ENCODE measurements around the gene GBF1.

The GBF1 gene

DNA sequence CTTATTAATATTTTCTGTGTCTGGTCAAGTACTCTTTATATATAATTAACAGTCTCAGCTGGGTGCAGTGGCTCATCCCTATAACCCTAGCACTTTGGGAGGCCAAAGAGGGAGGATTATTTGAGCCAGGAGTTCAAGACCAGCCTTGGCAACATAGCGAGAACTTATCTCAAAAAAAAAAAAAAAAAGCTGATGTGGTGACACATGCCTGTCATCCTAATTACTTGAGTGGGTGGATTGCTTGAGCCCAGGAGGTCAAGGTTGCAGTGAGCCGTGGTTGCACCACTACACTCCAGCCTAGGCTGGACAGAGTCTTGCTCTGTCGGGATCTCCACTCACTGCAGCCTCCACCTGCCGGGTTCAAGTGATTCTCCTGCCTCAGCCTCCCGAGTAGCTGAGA, 26.0 kb upstream of the GBF1 start:
- no peak overlapping the region for H3K4me3 ChIP-seq (ENCODE audit: low read length)
- H3K27me3 ChIP-seq (ENCODE audit: low read depth, low read length) = 0 out of 2 replicates have a peak, but pooled peaks cover 4% of the 10 kb centered on the region
- TF ChIP-seq EZH2phosphoT487 (IDR thresholded peaks at IDR 0.05; ENCODE audit: low read depth) = no peak
- H3K4me1 ChIP-seq (ENCODE audit: low read length) = no peaks in the 10 kb centered on the region
- no peak overlapping the region for H2AFZ ChIP-seq (ENCODE audit: low read depth, low read length)
- no peaks in the 10 kb centered on the region for H3K9me3 ChIP-seq (ENCODE audit: insufficient read depth, low read length)
- no peak overlapping the region for H3K27ac ChIP-seq (ENCODE audit: low read length)
- no peaks in the 10 kb centered on the region for H4K20me1 ChIP-seq (ENCODE audit: insufficient read depth, low read length)
- H3K4me2 ChIP-seq (ENCODE audit: low read length) = no peak overlapping the region
- H3K9ac ChIP-seq (ENCODE audit: low read length) = no peak overlapping the region
- no peaks in the 10 kb centered on the region for H3K79me2 ChIP-seq (ENCODE audit: low read length)
- H3K36me3 ChIP-seq (replicated peaks; ENCODE audit: low read depth, low read length) = no peaks in the 10 kb centered on the region

DNA sequence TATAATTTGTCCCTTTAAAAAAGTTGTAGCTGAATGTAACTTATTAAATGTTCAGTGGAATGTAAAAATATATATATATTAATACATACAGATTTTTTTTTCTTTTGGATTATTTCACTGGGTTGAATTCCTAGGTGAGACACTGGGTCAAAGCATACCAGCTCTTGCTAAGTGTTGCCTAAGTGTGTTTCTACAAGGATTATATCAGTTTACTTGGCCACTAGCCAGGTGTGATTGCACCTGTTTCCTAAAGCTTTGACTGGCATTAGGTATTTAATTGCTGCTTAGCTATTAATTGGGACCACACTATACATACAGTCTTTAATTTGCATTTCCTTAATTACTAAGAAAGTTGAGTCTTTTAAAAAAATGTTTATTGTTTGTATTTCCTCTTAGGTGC, 24.7 kb upstream of the GBF1 start:
- Histone ChIP-seq H3K4me1 (ENCODE audit: low read length) (no peaks in the 10 kb centered on the region), H3K9me3 (ENCODE audit: insufficient read depth, low read length) (no peaks in the 10 kb centered on the region), H3K4me3 (ENCODE audit: low read length) (no peak overlapping the region), H3K4me2 (ENCODE audit: low read length) (no peak overlapping the region), H3K27ac (ENCODE audit: low read length) (no peak overlapping the region), H2AFZ (ENCODE audit: low read depth, low read length) (no peak overlapping the region), H3K79me2 (ENCODE audit: low read length) (no peaks in the 10 kb centered on the region), H3K9ac (ENCODE audit: low read length) (no peak overlapping the region), H3K36me3 (replicated peaks; ENCODE audit: low read depth, low read length) (no peaks in the 10 kb centered on the region), H3K27me3 (ENCODE audit: low read depth, low read length) (0 out of 2 replicates have a peak, but pooled peaks cover 4% of the 10 kb centered on the region), H4K20me1 (ENCODE audit: insufficient read depth, low read length) (no peaks in the 10 kb centered on the region)
- TF ChIP-seq, protein P1, sequence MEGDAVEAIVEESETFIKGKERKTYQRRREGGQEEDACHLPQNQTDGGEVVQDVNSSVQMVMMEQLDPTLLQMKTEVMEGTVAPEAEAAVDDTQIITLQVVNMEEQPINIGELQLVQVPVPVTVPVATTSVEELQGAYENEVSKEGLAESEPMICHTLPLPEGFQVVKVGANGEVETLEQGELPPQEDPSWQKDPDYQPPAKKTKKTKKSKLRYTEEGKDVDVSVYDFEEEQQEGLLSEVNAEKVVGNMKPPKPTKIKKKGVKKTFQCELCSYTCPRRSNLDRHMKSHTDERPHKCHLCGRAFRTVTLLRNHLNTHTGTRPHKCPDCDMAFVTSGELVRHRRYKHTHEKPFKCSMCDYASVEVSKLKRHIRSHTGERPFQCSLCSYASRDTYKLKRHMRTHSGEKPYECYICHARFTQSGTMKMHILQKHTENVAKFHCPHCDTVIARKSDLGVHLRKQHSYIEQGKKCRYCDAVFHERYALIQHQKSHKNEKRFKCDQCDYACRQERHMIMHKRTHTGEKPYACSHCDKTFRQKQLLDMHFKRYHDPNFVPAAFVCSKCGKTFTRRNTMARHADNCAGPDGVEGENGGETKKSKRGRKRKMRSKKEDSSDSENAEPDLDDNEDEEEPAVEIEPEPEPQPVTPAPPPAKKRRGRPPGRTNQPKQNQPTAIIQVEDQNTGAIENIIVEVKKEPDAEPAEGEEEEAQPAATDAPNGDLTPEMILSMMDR (IDR thresholded peaks at IDR 0.05; ENCODE audit: low read depth, low read length) = no peak

DNA sequence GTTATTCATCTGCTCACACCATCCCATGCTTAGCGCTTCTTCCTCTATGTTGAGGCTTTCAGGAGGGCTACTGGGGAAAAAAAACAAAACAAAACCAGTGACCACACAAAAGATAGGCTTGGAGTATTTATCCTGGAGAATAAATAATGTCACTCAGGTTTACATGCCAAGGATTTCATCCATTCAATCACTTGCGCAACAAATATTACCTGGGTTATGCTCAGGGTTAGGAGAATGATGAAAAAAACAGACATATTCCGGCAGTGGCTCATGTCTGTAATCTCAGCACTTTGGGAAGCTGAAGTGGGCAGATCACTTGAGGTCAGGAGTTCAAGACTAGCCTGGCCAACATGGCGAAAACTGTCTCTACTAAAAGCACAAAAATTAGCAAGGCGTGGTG, 22.5 kb upstream of the GBF1 start:
- Histone ChIP-seq H3K27me3 (ENCODE audit: low read depth, low read length) (0 out of 2 replicates have a peak, but pooled peaks cover 4% of the 10 kb centered on the region), H3K4me2 (ENCODE audit: low read length) (no peak overlapping the region), H3K9ac (ENCODE audit: low read length) (no peak overlapping the region), H3K9me3 (ENCODE audit: insufficient read depth, low read length) (no peaks in the 10 kb centered on the region), H3K27ac (ENCODE audit: low read length) (no peak overlapping the region), H3K4me3 (ENCODE audit: low read length) (no peak overlapping the region), H3K79me2 (ENCODE audit: low read length) (no peaks in the 10 kb centered on the region), H3K4me1 (ENCODE audit: low read length) (no peaks in the 10 kb centered on the region), H2AFZ (ENCODE audit: low read depth, low read length) (no peak overlapping the region), H4K20me1 (ENCODE audit: insufficient read depth, low read length) (no peaks in the 10 kb centered on the region), H3K36me3 (replicated peaks; ENCODE audit: low read depth, low read length) (no peaks in the 10 kb centered on the region)
- no peak for TF ChIP-seq EZH2phosphoT487 (IDR thresholded peaks at IDR 0.05; ENCODE audit: low read depth)
- TF ChIP-seq, protein P1 (IDR thresholded peaks at IDR 0.05; ENCODE audit: low read depth, low read length) = no peak

DNA sequence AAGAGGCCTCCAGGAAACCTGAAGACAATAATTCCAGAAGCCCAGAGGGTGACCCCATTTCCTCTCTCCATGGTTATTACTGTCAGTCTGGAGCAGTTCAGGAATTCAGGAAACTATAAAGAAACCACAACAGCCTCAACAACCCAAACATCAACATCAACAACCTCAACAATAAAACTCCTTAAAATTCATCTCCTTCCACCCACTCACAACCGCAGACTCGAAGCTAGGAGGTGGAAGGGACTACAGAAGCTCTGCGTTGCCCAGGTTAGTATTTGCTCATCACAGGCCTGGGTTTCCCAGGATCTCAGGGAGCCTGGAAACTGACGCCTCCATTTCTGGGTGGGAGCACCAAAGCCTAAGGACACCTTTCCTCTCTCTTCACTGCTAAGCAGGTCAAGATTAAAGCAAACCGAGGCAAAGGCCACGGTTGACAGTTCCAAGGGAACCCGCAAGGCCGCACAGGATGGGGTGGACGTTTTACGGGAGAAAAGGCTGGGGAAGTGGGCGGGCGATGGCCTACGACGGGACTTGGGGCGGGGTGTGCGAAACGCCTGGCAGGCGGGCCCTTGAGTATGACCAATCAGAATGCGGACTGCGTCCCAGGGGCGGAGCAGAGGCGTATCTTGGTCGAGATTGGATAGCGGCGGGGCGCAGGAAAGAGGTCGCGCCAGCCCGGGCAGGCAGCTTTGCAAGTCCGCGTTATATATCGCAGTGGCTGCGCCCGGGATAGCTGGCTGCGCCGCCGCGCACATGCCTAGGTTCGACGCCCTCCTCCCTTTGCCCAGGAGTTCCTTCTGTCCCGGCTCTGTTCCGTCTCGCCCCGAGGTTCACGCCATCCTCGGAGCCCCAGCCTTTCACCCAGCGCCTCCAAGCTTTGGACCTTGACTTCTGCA, 19.4 kb upstream of the GBF1 start, which contains the start of gene ELOVL3:
TSS of gene ELOVL3 (plus strand) at position 654 of the 896 bp plus-strand sequence. CDS start 250 bp downstream, outside the sequence.
- Histone ChIP-seq H3K9ac (ENCODE audit: low read length) (no peak within 1 kb of the TSS), H2AFZ (ENCODE audit: low read depth, low read length) (no peak within 1 kb of the TSS), H3K27me3 (ENCODE audit: low read depth, low read length) (peaks cover 10% of the 10 kb centered on the region; the same call in 1 of the 2 replicates), H3K9me3 (ENCODE audit: insufficient read depth, low read length) (no peaks in the 10 kb centered on the region), H3K36me3 (replicated peaks; ENCODE audit: low read depth, low read length) (no peaks in the 10 kb centered on the region), H3K79me2 (ENCODE audit: low read length) (no peaks in the 10 kb centered on the region), H3K4me3 (ENCODE audit: low read length) (no peak within 1 kb of the TSS), H3K27ac (ENCODE audit: low read length) (no peak within 1 kb of the TSS), H3K4me2 (ENCODE audit: low read length) (no peak within 1 kb of the TSS), H4K20me1 (ENCODE audit: insufficient read depth, low read length) (no peaks in the 10 kb centered on the region), H3K4me1 (ENCODE audit: low read length) (no peaks in the 10 kb centered on the region; the same call in 1 of the 2 replicates)
- TF ChIP-seq, protein P1 (IDR thresholded peaks at IDR 0.05; ENCODE audit: low read depth, low read length) = no peak
- TF ChIP-seq EZH2phosphoT487 (IDR thresholded peaks at IDR 0.05; ENCODE audit: low read depth) = no peak
